Activated CD4-positive, alpha-beta T cell treated with anti-CD3 and anti-CD28 coated beads for 36 hours (primary cell): ENCODE measurements around the gene SVEP1. TPM values are rescaled to one million over a fixed set of nuclear protein-coding genes. Genes with fewer than 3 reads are reported as not detected.

Experiments used
- ATAC-seq: fragments of 200-7000 bp; cut with Tn5 transposase; one replicate; pipeline ENCODE4 v1.10.0; 2021; ENCODE audit warnings: mild to moderate bottlenecking, moderate library complexity
- CTCF ChIA-PET: fragments of 350-600 bp; sonication (Branson Sonifier 250); formaldehyde crosslinking; loops from one replicate; lab custom pipeline; 2021; ENCODE audit warnings: antibody characterized with exemption; lab: Charles Lee
- POLR2A ChIA-PET: fragments of 350-600 bp; sonication (Branson Sonifier 250); formaldehyde crosslinking; loops from one replicate; lab custom pipeline; 2021; ENCODE audit warnings: antibody characterized with exemption, inconsistent platforms; lab: Charles Lee
- DNase-seq: peaks from one replicate; pipeline ENCODE4 v3.0.0-alpha.2; 2020
- H3K27ac Mint-ChIP-seq: one replicate; pipeline ENCODE4 v1.8.0; 2021; ENCODE audit warnings: mixed read lengths
- H3K27me3 Mint-ChIP-seq: one replicate; pipeline ENCODE4 v1.8.0; 2021; ENCODE audit warnings: mixed read lengths
- H3K36me3 Mint-ChIP-seq: one replicate; pipeline ENCODE4 v1.8.0; 2021; ENCODE audit warnings: low read depth, mixed read lengths
- H3K4me1 Mint-ChIP-seq: one replicate; pipeline ENCODE4 v1.8.0; 2021; ENCODE audit warnings: mixed read lengths
- H3K4me3 Mint-ChIP-seq: one replicate; pipeline ENCODE4 v1.8.0; 2021; ENCODE audit warnings: mild to moderate bottlenecking, moderate library complexity, mixed read lengths
- H3K9me3 Mint-ChIP-seq: one replicate; pipeline ENCODE4 v1.8.0; 2021; ENCODE audit warnings: low read depth, mixed read lengths
- intact Hi-C, 2 experiments: fragments of 100-400 bp; cut with DNase I in 1 of 2; cut with micrococcal nuclease in 1 of 2; formaldehyde crosslinking; loops; one replicate each; pipeline versions ENCODE4 v1.14.2 to v1.15.1; 2022 to 2024; cut with DNase I, micrococcal nuclease
- total RNA-seq, 2 experiments: library from RNA; stranded (reverse); gene quantifications; one replicate each; pipeline ENCODE4 v1.2.3, GENCODE V29; 2021

Gene SVEP1
- total RNA-seq, 2 experiments from 2014 or later: not detected

DNA sequence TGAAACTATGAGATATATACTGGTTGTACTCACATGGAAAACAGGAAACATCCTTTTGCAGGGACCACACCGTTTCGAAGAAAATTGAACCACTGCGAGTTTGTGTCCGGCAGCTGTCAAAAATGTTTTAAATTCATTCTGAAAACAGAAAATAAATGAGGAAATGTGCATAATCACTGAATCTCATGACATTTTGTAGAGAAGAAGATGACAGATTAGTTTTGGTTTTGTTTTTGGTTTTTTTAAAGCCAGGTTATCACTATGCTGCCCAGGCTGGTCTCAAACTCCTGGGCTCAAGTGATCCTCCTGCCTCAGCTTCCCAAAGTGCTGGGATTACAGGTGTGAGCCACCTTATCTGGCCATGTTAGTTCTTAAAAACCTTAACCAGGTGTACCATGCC, 245.4 kb downstream of the SVEP1 start:
- ATAC-seq: no peak
- H3K4me3 Mint-ChIP-seq: no peak overlapping the region
- POLR2A ChIA-PET: interaction anchor here (0.6 kb wide), 2 partner anchors 76 to 431 kb away, joined by 5 to 12 read pairs; no protein-coding TSS in a partner anchor
- H3K4me1 Mint-ChIP-seq: peaks cover 8% of the 10 kb centered on the region
- intact Hi-C loops: no loop called here
- H3K27me3 Mint-ChIP-seq: no peaks in the 10 kb centered on the region
- DNase-seq: no peak
- CTCF ChIA-PET: interaction anchor here (1.5 kb wide), 1 partner anchor 10 kb away, joined by 4 read pairs; no protein-coding TSS in a partner anchor
- no peak overlapping the region for H3K27ac Mint-ChIP-seq
- no peaks in the 10 kb centered on the region for H3K36me3 Mint-ChIP-seq
- peaks cover 1% of the 10 kb centered on the region for H3K9me3 Mint-ChIP-seq

DNA sequence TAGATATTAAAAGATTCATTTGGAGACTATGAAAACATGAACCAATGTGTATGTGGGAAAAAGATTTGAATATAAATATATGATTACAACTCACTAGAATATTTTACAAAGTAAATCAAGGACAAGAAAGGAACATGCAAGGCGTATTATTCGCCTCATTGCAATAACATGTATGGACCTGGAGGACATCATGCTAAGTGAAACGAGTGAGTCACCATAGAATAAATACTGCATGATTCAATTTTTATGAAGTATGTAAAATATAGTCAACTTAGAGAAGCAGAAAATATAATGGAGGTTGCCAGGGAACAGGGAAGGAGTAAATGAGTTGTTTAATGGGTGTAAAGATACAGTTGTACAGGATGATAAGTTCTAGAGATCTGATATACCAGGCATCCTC, 246.8 kb downstream of the SVEP1 start:
- peaks cover 1% of the 10 kb centered on the region for H3K9me3 Mint-ChIP-seq
- no peak overlapping the region for H3K27ac Mint-ChIP-seq
- no peaks in the 10 kb centered on the region for H3K27me3 Mint-ChIP-seq
- ChIA-PET POLR2A (no interaction called here), CTCF (interaction anchor here (1.0 to 1.5 kb wide), 2 partner anchors 9 to 111 kb away, joined by 3 to 4 read pairs; no protein-coding TSS in a partner anchor)
- ATAC-seq (no peak), DNase-seq (no peak)
- intact Hi-C loops: no loop called here
- no peak overlapping the region for H3K4me3 Mint-ChIP-seq
- H3K4me1 Mint-ChIP-seq: peaks cover 8% of the 10 kb centered on the region
- H3K36me3 Mint-ChIP-seq: no peaks in the 10 kb centered on the region

DNA sequence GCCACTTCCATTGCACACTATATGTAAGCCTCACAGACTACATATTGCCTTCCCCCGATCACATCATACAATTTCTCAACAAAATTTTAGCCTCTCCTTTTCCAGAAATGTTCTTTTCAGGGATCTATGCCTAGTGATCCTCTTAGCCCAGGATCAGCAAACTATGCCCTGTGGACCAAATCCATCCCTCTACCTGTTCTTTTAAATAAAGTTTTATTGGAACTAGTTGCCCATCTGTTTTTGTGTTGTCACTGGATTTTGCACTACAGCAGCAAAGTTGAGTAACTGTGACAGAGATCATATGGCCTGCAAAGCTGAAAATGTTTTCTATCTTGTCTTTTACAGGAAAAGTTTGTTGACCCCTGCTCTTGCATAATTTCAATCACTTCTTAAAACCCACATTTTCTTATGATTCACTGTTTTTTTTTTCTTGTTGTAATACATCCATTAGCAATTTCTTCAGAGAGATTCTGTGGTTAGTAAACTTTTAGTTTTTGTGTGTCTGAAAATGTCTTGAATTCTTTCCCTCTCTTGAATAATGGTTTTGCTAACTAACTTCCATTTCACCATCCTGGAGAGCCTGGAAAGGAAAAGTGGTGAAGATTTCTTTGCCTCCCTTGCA, 248.9 kb downstream of the SVEP1 start:
- H3K36me3 Mint-ChIP-seq: no peaks in the 10 kb centered on the region
- H3K27ac Mint-ChIP-seq: no peak overlapping the region
- no peak overlapping the region for H3K4me3 Mint-ChIP-seq
- peaks cover 8% of the 10 kb centered on the region for H3K4me1 Mint-ChIP-seq
- POLR2A ChIA-PET: interaction anchor here (0.5 kb wide), 1 partner anchor 14 kb away, joined by 5 read pairs; no protein-coding TSS in a partner anchor
- intact Hi-C loops: no loop called here
- H3K27me3 Mint-ChIP-seq: peaks cover 2% of the 10 kb centered on the region
- ATAC-seq (no peak), DNase-seq (no peak)
- CTCF ChIA-PET: no interaction called here
- peaks cover 1% of the 10 kb centered on the region for H3K9me3 Mint-ChIP-seq

DNA sequence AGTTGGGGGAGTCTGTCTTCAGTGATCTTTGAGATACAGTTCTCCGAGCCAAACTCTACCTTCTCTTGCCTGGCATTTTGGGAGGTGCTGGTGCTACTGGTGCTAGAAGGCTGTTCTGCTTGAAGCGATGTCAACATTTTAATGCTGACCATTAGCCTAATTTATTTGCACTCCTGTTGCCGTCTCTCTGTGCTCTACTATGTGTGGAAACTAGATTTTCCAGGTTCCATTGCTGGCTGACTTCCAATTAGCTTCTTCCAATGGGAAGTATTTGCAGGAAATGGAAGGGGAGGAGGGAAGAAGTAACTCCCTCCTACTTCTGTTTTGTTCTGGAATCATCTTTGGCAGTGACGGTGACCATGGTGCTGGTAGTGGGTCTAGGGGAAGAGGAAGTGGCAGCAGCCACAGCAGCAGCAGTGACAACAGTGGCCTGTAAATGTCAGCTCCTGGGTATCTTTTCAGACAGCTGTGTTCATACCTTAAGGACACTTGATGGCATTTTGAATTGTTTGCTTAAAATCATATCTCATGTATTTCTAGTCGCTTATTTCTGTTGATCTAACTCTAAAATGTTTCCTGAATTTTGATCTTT, 249.8 kb downstream of the SVEP1 start:
- DNase-seq (no peak), ATAC-seq (no peak)
- H3K27ac Mint-ChIP-seq: no peak overlapping the region
- no peaks in the 10 kb centered on the region for H3K36me3 Mint-ChIP-seq
- H3K4me3 Mint-ChIP-seq: no peak overlapping the region
- peaks cover 1% of the 10 kb centered on the region for H3K9me3 Mint-ChIP-seq
- peaks cover 2% of the 10 kb centered on the region for H3K27me3 Mint-ChIP-seq
- intact Hi-C loops: no loop called here
- ChIA-PET CTCF (no interaction called here), POLR2A (no interaction called here)
- H3K4me1 Mint-ChIP-seq: peaks cover 8% of the 10 kb centered on the region

DNA sequence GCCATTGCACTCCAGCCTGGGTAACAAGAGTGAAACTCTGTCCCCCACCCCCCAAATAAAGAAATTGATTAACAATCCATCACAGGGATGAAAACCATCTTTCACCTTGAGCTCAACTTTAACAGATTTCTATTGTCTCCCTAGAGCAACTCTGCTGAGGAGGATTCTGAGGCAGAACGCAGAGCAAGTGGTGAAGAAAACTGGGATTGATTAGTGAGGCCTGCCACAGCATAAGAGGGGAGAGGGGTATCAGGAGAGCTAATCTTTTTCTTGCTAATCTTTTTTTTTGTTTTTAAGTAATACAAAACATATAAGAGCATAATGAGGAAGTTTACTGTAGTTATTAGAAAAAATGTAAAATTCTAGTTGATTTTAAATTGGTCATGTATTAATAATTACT, 250.8 kb downstream of the SVEP1 start:
- no peak for DNase-seq
- Mint-ChIP-seq H3K27me3 (peaks cover 2% of the 10 kb centered on the region), H3K36me3 (no peaks in the 10 kb centered on the region), H3K27ac (no peak overlapping the region), H3K4me3 (no peak overlapping the region), H3K4me1 (peaks cover 2% of the 10 kb centered on the region), H3K9me3 (peaks cover 1% of the 10 kb centered on the region)
- no peak for ATAC-seq
- ChIA-PET POLR2A (no interaction called here), CTCF (interaction anchor here (0.7 kb wide), 1 partner anchor 364 kb away, joined by 3 read pairs; no protein-coding TSS in a partner anchor)
- intact Hi-C loops: no loop called here

DNA sequence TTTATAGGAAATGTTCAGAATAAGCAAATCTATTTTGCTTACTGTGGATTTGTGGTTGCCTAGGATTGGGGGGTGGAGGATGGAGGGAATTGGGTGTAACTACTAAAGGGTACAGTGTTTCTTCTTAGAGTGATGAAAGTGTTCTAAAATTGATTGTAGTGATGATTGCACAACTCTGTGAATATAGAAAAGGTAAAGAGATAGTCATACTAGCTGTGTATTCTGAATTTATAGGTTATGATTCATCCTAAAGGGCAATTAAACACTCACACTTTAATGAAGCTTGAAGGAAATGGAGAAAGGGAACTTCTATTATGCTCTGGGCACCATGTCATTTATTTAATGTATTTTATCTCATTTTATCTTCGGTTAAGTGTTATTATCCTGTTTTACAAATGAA, 251.8 kb downstream of the SVEP1 start:
- Mint-ChIP-seq H3K27me3 (peaks cover 2% of the 10 kb centered on the region), H3K4me1 (peaks cover 2% of the 10 kb centered on the region), H3K9me3 (peaks cover 1% of the 10 kb centered on the region), H3K4me3 (no peak overlapping the region), H3K27ac (no peak overlapping the region), H3K36me3 (no peaks in the 10 kb centered on the region)
- CTCF ChIA-PET: no interaction called here
- intact Hi-C loops: no loop called here
- DNase-seq: no peak
- POLR2A ChIA-PET: no interaction called here
- no peak for ATAC-seq

DNA sequence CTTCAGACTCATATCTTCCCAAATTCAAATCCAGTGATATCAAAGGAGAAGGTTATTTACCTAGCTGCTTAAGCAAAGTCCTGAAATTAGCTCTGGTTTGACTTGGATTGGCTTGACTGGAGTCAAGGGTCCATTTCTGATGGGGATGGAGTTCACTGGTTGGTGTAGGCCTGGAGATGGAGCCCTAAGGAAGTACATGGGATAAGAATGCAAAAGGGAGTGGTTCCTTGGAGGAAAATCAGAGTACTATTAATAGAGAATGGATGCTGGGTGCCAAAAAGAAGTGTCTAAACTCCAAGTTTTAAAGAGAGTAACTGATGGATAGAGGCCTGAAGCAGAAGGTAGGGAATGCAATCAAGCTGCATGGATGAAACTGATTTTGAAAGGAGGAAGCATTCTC, 255.7 kb downstream of the SVEP1 start:
- H3K27me3 Mint-ChIP-seq: peaks cover 4% of the 10 kb centered on the region
- H3K27ac Mint-ChIP-seq: no peak overlapping the region
- POLR2A ChIA-PET: interaction anchor here (0.8 kb wide), 1 partner anchor 67 kb away, joined by 3 read pairs; the partner anchor contains the start of gene TXN
- no peak overlapping the region for H3K4me3 Mint-ChIP-seq
- DNase-seq (no peak), ATAC-seq (no peak)
- CTCF ChIA-PET: interaction anchor here (0.6 to 1.1 kb wide), 3 partner anchors 10 to 966 kb away, joined by 3 to 4 read pairs (median 3); no protein-coding TSS in a partner anchor
- H3K36me3 Mint-ChIP-seq: no peaks in the 10 kb centered on the region
- no peaks in the 10 kb centered on the region for H3K9me3 Mint-ChIP-seq
- intact Hi-C loops: no loop called here
- peaks cover 2% of the 10 kb centered on the region for H3K4me1 Mint-ChIP-seq

DNA sequence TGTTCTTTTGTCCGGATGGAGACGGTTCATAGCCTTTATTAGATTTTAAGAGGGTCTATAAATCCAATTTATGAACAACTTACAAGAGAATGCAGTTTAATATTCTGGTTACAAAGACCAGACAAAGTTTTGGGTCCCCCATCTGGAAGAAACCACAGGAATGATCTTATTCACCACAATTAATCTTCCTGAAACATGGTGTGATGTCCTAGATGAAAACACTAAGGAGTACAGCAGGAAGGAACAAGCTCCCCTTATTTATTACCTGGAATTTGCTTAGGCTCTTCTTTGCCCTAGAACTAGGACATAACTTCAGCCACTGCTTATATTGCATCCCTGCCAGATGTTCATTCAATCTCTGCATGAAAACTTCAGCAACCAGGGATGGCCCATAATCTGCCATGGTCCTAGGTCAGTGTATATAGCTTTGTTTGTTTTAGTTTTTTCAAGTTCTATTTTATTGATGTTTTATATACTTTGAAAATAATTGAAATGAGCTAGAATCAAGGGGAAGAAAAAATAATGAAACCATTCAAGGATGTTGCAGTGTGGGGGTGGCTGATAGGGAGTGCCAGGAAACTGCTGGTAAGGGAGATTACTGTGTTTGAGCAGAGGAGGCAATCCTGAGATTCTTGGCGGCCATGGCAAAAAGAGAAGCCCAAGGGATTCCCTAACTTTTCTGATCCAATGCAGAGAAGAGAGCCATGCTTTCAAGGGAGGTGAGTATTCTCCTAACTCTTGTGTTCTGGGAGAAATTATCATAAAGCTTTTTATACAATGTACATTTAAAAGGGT, 258.7 kb downstream of the SVEP1 start:
- intact Hi-C loops: no loop called here
- no peak overlapping the region for H3K27ac Mint-ChIP-seq
- DNase-seq (no peak), ATAC-seq (no peak)
- H3K4me3 Mint-ChIP-seq: no peak overlapping the region
- ChIA-PET CTCF (no interaction called here), POLR2A (no interaction called here)
- no peaks in the 10 kb centered on the region for H3K9me3 Mint-ChIP-seq
- peaks cover 3% of the 10 kb centered on the region for H3K27me3 Mint-ChIP-seq
- H3K36me3 Mint-ChIP-seq: no peaks in the 10 kb centered on the region
- H3K4me1 Mint-ChIP-seq: peaks cover 9% of the 10 kb centered on the region

DNA sequence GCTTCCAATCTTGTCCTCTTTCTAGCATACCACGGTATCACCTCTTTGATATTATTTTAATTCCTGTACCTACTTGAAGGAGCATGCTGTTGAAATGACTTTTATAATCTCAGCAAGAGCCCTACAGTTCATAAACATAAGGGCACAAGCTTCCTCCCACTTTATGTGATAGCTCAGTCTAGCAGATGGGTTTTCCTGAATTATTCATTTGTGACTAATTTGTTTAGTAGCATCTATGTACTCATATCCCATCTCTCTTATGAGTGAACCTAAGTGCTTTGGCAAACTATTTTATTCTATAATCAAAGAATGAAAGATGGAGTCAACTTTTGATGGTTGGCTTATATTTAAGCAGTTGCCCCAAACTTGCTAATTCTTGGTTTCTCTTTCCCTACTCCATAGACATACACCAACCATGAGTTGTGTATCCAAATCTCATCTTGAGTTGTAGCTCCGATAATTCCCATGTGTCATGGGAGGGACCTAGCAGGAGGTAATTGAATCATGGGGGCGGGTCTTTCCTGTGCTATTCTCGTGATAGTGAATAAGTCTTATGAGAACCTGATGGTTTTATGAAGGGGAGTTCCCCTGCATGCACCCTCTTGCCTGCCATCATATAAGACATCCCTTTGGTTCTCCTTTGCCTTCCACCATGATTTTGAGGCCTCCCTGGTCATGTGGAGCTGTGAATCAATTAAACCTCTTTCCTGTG, 259.6 kb downstream of the SVEP1 start:
- DNase-seq (peak; percentile 13), ATAC-seq (peak; percentile 68)
- Mint-ChIP-seq H3K27ac (no peak overlapping the region), H3K4me1 (peaks cover 9% of the 10 kb centered on the region), H3K9me3 (no peaks in the 10 kb centered on the region), H3K27me3 (peaks cover 3% of the 10 kb centered on the region), H3K36me3 (no peaks in the 10 kb centered on the region), H3K4me3 (no peak overlapping the region)
- intact Hi-C loops: no loop called here
- ChIA-PET CTCF (no interaction called here), POLR2A (no interaction called here)

DNA sequence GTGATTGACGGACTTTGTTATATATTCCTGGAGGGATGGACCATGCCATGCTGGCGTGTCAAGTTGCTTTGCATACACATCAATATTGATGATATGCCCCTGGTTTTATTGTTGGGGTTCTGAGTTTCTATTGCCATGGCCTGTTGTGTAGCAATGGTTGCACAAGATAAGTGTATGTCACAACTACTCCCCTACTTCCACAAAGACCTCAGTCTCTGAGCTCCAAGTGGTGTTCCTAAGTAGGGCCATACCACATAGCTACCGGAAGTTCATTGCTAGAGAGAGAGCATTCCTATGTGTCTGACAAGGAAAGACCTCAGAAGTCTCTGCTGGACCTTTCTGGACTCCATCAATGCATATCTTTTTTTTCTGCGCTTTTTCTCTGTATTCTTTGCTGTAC, 261.6 kb downstream of the SVEP1 start:
- peaks cover 3% of the 10 kb centered on the region for H3K27me3 Mint-ChIP-seq
- no peak overlapping the region for H3K27ac Mint-ChIP-seq
- no peak for DNase-seq
- no peaks in the 10 kb centered on the region for H3K9me3 Mint-ChIP-seq
- ChIA-PET POLR2A (no interaction called here), CTCF (no interaction called here)
- no peak overlapping the region for H3K4me3 Mint-ChIP-seq
- peaks cover 9% of the 10 kb centered on the region for H3K4me1 Mint-ChIP-seq
- intact Hi-C loops: no loop called here
- no peak for ATAC-seq
- no peaks in the 10 kb centered on the region for H3K36me3 Mint-ChIP-seq
